GM19193 (cell line): ENCODE results near the gene ROBO3.

Experiments
- POLR2A ChIP-seq: IDR thresholded peaks from 4 replicates; pipeline ENCODE4 v1.6.1; 2011; ENCODE audit not compliant: insufficient read depth, insufficient read length; ENCODE audit errors: extremely low read depth

Gene ROBO3

GRCh38 chr11:124839972-124840621, 25.1 kb upstream of the ROBO3 start:
- TF ChIP-seq POLR2A: no peak

GRCh38 chr11:124840666-124841065, 24.6 kb upstream of the ROBO3 start:
- TF ChIP-seq POLR2A: no peak

- no peak for TF ChIP-seq POLR2A
Observed at GRCh38 chr11:124841201-124841600, 24.0 kb upstream of the ROBO3 start.

GRCh38 chr11:124841840-124842239, 23.4 kb upstream of the ROBO3 start:
- no peak for TF ChIP-seq POLR2A

GRCh38 chr11:124842305-124842704, 22.9 kb upstream of the ROBO3 start:
- no peak for TF ChIP-seq POLR2A

GRCh38 chr11:124843616-124843910, 21.7 kb upstream of the ROBO3 start:
- no peak for TF ChIP-seq POLR2A

GRCh38 chr11:124844664-124845079, 20.6 kb upstream of the ROBO3 start:
- TF ChIP-seq POLR2A: no peak

- TF ChIP-seq POLR2A: no peak
Observed at GRCh38 chr11:124846070-124846673, 19.1 kb upstream of the ROBO3 start.

GRCh38 chr11:124859171-124859570, 6.1 kb upstream of the ROBO3 start:
- TF ChIP-seq POLR2A: no peak

- TF ChIP-seq POLR2A: no peak
Observed at GRCh38 chr11:124861670-124862069, 3.6 kb upstream of the ROBO3 start.

GRCh38 chr11:124863137-124863825, 2.0 kb upstream of the ROBO3 start:
- TF ChIP-seq POLR2A: no peak

- TF ChIP-seq POLR2A: no peak
Observed at GRCh38 chr11:124863826-124864165, 1.4 kb upstream of the ROBO3 start.

GRCh38 chr11:124864176-124864891, 898 bp upstream of the ROBO3 start:
- TF ChIP-seq POLR2A: no peak

GRCh38 chr11:124864892-124865180, 396 bp upstream of the ROBO3 start:
- no peak for TF ChIP-seq POLR2A

GRCh38 chr11:124865902-124866851, 945 bp downstream of the ROBO3 start:
- no peak for TF ChIP-seq POLR2A
